T-helper 17 cell (primary cell): ENCODE results near the gene USP35. TPM values are rescaled to one million over a fixed set of nuclear protein-coding genes. Genes with fewer than 3 reads are reported as not detected.
A peak's percentile ranks its signal among the peaks of the same experiment; 100 is the strongest.
"Not testable (repeated sequence)": the region's sequence is repeated elsewhere in the genome, so short reads cannot be mapped to it uniquely, and the experiment has no call there.

Experiments used
- ATAC-seq: fragments of 150-1000 bp; cut with Tn5 transposase; 2 replicates; pipeline ENCODE4 v1.10.0; 2021; ENCODE audit warnings: mild to moderate bottlenecking, moderate library complexity
- DNase-seq, 3 donors: peaks; one replicate each; pipeline versions ENCODE4 v3.0.0 to v3.0.0-alpha.2; 2020 to 2021
- H3K9me3 ChIP-seq: one replicate; pipeline ENCODE4 v1.7.0; 2013; ENCODE audit warnings: low read length, mild to moderate bottlenecking; ENCODE audit not compliant: control insufficient read depth, poor library complexity, severe bottlenecking
- H3K27ac Mint-ChIP-seq: one replicate; pipeline ENCODE4 v1.8.0; 2022; ENCODE audit warnings: mild to moderate bottlenecking, moderate library complexity, mixed read lengths
- H3K27me3 Mint-ChIP-seq: one replicate; pipeline ENCODE4 v1.8.0; 2022; ENCODE audit warnings: mixed read lengths
- H3K36me3 Mint-ChIP-seq: one replicate; pipeline ENCODE4 v1.8.0; 2022; ENCODE audit warnings: low read depth, mixed read lengths
- H3K4me1 Mint-ChIP-seq: one replicate; pipeline ENCODE4 v1.8.0; 2022; ENCODE audit warnings: mild to moderate bottlenecking, mixed read lengths
- H3K4me3 Mint-ChIP-seq: one replicate; pipeline ENCODE4 v1.8.0; 2022; ENCODE audit warnings: mild to moderate bottlenecking, moderate library complexity, mixed read lengths
- total RNA-seq, 4 donors: library from RNA in 2 of 4; stranded (reverse) in 2 of 4; gene quantifications; one replicate each; pipeline ENCODE4 v1.2.3 and lab custom pipeline; 2022 to 2026

USP35 gene
- total RNA-seq, 2 donors from 2014 or later = 10.5 to 13.4 TPM

DNA sequence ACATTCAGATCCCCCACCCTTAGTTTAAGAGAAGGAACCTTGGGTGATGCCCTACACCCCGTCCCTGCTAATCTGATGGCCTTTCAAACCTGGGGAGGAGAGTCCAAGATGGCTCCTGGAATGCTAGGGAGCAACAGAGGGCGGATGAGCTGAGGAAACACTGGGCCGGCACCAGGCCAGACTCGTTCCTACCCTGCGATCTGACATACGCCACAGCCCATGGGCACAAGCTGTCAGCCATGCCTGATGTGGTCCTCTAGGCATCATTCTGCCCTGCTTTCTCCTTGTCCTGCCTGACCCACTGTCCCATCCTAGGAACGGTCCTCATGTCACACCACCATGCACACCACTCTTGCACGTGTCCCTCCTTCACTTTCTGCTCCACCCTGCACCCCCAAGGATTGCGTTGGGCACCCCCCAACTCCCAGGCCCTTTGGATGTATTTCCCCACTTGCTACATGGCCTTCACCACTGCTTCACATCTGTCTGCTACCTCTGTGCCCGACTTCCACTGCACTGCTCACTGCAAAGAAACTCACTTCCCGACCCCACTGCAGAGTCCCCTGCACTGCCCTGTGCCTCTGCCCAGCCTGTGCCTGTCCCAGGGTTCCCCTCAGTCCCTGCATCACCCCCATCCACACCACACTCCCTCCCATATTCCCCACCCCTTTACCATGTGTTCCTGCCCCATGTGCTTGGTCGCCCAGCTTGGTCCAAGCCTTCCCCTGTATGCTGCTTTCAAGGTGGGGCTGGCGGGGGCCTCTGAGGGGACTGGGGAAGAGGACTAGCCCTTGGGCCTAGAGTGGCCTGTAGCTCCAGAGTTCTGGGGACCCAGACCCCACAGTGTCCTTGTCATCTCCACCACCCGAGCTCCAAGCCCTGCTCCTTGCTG lies 29.2 kb downstream of the USP35 start:
- H3K4me1 Mint-ChIP-seq = peaks cover 7% of the 10 kb centered on the region
- no peak for DNase-seq
- ATAC-seq = no peak
- peaks cover 13% of the 10 kb centered on the region for H3K36me3 Mint-ChIP-seq
- no peaks in the 10 kb centered on the region for H3K27me3 Mint-ChIP-seq
- peak overlapping the region; percentile 81 for H3K27ac Mint-ChIP-seq
- H3K4me3 Mint-ChIP-seq = no peak overlapping the region
- no peaks in the 10 kb centered on the region for H3K9me3 ChIP-seq

GRCh38 chr11:78218707-78219492 lies 30.2 kb downstream of the USP35 start:
- no peaks in the 10 kb centered on the region for H3K9me3 ChIP-seq
- DNase-seq = no peak
- no peak for ATAC-seq
- H3K27me3 Mint-ChIP-seq = no peaks in the 10 kb centered on the region
- peaks cover 15% of the 10 kb centered on the region for H3K36me3 Mint-ChIP-seq
- peak overlapping the region; percentile 81 for H3K27ac Mint-ChIP-seq
- peak overlapping the region; percentile 55 for H3K4me3 Mint-ChIP-seq
- H3K4me1 Mint-ChIP-seq = peaks cover 12% of the 10 kb centered on the region

GRCh38 chr11:78219493-78220217 lies 30.9 kb downstream of the USP35 start:
- H3K9me3 ChIP-seq = no peaks in the 10 kb centered on the region
- peaks cover 15% of the 10 kb centered on the region for H3K36me3 Mint-ChIP-seq
- H3K27me3 Mint-ChIP-seq = no peaks in the 10 kb centered on the region
- no peak for DNase-seq
- no peak for ATAC-seq
- peaks cover 13% of the 10 kb centered on the region for H3K4me1 Mint-ChIP-seq
- peak overlapping the region; percentile 81 for H3K27ac Mint-ChIP-seq
- no peak overlapping the region for H3K4me3 Mint-ChIP-seq

- Mint-ChIP-seq H3K36me3 (peaks cover 17% of the 10 kb centered on the region), H3K4me1 (peaks cover 16% of the 10 kb centered on the region), H3K27me3 (no peaks in the 10 kb centered on the region), H3K4me3 (no peak overlapping the region), H3K27ac (peak overlapping the region; percentile 89)
- H3K9me3 ChIP-seq = no peaks in the 10 kb centered on the region
- no peak for ATAC-seq
- no peak for DNase-seq
Observed at GRCh38 chr11:78220218-78221157, 31.8 kb downstream of the USP35 start.

GRCh38 chr11:78221396-78222315 lies 32.9 kb downstream of the USP35 start:
- peaks cover 17% of the 10 kb centered on the region for H3K36me3 Mint-ChIP-seq
- ATAC-seq (no peak), DNase-seq (no peak)
- H3K27me3 Mint-ChIP-seq = no peaks in the 10 kb centered on the region
- H3K9me3 ChIP-seq = no peaks in the 10 kb centered on the region
- H3K27ac Mint-ChIP-seq = peak overlapping the region; percentile 89
- no peak overlapping the region for H3K4me3 Mint-ChIP-seq
- H3K4me1 Mint-ChIP-seq = peaks cover 16% of the 10 kb centered on the region

GRCh38 chr11:78222726-78223125 lies 34.0 kb downstream of the USP35 start:
- DNase-seq, H3K9me3 ChIP-seq, ATAC-seq, H3K4me3 Mint-ChIP-seq, H3K27ac Mint-ChIP-seq, H3K27me3 Mint-ChIP-seq: not testable (repeated sequence)
- Mint-ChIP-seq H3K4me1 (peaks cover 17% of the 10 kb centered on the region), H3K36me3 (peaks cover 17% of the 10 kb centered on the region)

- Mint-ChIP-seq H3K27me3 (no peaks in the 10 kb centered on the region), H3K36me3 (peaks cover 16% of the 10 kb centered on the region)
- no peak for DNase-seq
Observed at GRCh38 chr11:78223320-78223954, 34.7 kb downstream of the USP35 start.

DNA sequence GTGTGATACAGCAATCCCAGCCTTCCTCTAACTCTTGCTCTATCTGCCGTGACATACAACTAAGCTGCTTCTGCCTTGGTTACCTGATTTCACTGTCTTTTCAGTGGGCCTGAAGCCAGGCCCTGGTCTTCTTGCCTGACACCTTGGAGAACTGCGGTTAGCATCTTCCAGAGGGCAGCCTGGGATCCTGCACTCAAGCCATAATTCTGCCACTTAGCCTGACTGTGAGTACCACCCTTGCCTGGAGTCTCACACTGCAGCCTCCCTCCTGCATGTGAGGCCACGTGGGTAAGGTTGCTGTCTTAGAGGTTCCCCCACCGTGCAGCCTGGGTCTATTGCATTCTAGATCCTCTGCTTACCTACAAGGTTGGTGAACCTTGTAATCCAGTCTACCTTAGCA lies 35.8 kb downstream of the USP35 start:
- DNase-seq = no peak
- Mint-ChIP-seq H3K4me3 (no peak overlapping the region), H3K4me1 (peaks cover 21% of the 10 kb centered on the region), H3K27me3 (no peaks in the 10 kb centered on the region), H3K36me3 (peaks cover 10% of the 10 kb centered on the region), H3K27ac (no peak overlapping the region)
- ATAC-seq = no peak
- H3K9me3 ChIP-seq = no peaks in the 10 kb centered on the region

More at GRCh38 chr11:78223320-78223954, 34.7 kb downstream of the USP35 start:
- Mint-ChIP-seq H3K27ac (peak overlapping the region; percentile 37), H3K4me3 (no peak overlapping the region), H3K4me1 (peaks cover 19% of the 10 kb centered on the region)
- ATAC-seq = no peak
- H3K9me3 ChIP-seq = no peaks in the 10 kb centered on the region

- H3K4me1 Mint-ChIP-seq = peaks cover 21% of the 10 kb centered on the region
- no peaks in the 10 kb centered on the region for H3K27me3 Mint-ChIP-seq
- peaks cover 10% of the 10 kb centered on the region for H3K36me3 Mint-ChIP-seq
- no peak for DNase-seq
- H3K9me3 ChIP-seq = no peaks in the 10 kb centered on the region
- H3K27ac Mint-ChIP-seq = peak overlapping the region; percentile 5
- no peak overlapping the region for H3K4me3 Mint-ChIP-seq
- ATAC-seq = no peak
Observed at GRCh38 chr11:78224906-78225420, 36.2 kb downstream of the USP35 start.

GRCh38 chr11:78226684-78227680 lies 38.3 kb downstream of the USP35 start:
- Mint-ChIP-seq H3K4me1 (peaks cover 23% of the 10 kb centered on the region), H3K4me3 (no peak overlapping the region), H3K27me3 (no peaks in the 10 kb centered on the region), H3K36me3 (peaks cover 3% of the 10 kb centered on the region), H3K27ac (no peak overlapping the region)
- DNase-seq (no peak), ATAC-seq (no peak)
- H3K9me3 ChIP-seq = no peaks in the 10 kb centered on the region
